ENCODE results near the gene GAB3.

The GAB3 gene

DNA sequence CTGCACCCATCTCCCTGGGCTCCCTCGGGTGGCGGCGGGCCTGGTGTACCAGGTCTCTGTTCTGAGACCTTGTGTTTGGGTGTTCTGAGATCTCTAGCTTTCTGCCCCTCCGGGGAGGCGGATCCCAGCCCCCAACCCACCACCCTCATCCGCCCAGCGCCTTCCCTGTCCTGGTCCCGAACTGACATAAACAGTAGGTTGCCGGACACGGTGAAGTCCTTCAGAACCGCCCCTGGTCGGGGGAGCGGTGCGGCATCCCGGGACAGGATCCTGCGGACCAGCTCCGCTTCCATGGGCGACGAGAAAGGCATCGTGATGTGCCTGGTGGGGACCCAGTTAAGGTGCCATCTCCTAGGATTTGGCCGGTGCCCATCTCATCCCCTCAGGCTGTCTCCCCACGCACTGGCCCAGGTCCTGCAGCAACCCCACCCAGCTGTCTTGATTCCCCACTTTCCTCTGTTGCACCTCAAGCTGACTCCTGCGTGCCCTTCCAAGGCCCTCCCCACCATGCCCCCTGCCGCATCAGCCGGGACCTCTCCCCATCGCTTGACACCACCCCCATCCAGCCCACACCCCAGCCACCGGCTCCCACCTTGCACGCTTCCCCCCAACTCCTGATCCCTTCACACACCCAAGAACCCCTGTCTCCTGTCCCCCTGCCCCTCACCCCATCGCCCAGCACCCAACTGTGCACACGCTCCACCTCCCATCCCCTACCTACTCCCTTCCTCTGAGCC is 98.4 kb downstream of the GAB3 start:
- TF ChIP-seq, protein P1, sequence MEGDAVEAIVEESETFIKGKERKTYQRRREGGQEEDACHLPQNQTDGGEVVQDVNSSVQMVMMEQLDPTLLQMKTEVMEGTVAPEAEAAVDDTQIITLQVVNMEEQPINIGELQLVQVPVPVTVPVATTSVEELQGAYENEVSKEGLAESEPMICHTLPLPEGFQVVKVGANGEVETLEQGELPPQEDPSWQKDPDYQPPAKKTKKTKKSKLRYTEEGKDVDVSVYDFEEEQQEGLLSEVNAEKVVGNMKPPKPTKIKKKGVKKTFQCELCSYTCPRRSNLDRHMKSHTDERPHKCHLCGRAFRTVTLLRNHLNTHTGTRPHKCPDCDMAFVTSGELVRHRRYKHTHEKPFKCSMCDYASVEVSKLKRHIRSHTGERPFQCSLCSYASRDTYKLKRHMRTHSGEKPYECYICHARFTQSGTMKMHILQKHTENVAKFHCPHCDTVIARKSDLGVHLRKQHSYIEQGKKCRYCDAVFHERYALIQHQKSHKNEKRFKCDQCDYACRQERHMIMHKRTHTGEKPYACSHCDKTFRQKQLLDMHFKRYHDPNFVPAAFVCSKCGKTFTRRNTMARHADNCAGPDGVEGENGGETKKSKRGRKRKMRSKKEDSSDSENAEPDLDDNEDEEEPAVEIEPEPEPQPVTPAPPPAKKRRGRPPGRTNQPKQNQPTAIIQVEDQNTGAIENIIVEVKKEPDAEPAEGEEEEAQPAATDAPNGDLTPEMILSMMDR (IDR thresholded peaks at IDR 0.05) = no peak

DNA sequence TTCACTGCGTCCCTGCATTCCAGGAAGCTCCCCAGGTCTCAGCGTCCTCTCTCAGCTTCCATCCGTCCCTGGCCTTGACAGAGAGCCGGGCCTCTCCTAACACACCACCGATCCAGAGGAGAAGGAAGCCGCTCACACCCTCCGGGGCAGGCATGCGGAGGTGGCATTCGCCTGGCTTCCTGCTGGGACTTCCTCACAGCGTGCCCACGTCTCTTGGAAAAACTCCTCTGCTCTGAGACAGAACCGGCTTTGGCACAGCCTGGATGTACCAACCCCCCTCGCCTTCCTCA is 100.7 kb downstream of the GAB3 start:
- TF ChIP-seq, protein P1 (IDR thresholded peaks at IDR 0.05) = no peak

DNA sequence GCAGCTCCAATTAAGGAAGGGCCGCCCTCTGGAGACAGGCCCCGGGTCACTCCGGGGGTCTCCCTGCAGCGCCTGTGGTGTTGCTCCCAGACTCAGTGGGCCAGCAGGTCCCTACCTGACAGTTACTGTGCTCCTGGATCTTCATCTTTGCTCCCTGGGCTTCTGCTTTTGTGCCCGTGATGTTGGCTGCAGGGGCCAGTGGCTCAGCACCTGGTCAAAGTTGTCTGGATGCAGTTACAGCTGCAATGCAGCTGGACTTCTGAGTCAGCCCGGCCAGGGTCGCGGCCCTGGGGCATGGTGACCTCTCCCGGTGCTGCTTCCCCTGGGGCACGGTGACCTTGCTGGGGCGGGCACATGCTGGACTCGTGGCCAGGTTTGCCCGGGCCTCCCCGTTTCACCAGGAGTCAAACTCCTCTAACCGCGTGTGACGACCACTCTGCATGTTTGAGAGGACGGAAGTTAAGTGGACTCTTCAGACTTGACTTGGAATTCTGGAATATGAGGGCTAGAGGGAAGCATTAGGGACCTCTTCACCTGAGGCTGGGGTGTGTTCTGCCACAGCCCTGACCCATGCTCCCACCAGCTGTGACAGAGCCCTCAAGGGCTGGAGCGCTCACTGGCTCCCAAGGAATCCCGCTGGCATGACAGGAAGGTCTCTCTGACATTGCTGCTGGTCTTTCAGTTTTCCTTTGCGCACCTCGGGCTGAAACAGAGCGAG is 101.2 kb downstream of the GAB3 start:
- TF ChIP-seq, protein P1 (IDR thresholded peaks at IDR 0.05) = no peak

DNA sequence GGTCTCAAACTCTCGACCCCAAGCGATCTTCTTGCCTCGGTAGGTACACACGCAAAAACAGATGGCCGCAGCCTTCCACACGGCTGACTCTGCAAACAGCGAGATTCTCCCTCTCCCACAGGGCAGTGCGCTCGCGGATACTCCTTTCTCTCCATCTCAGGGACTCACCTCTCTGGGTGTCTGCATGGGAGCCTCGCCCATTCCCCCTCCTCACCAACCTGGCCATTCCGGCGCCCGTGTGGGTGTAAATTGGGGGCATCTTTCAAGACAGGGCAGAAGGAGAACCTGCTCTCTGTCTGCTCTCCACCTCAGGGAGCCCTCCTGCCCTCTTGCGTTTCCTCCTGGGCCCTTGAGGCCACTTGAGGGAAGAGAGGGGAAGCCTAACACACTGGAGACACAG is 101.9 kb downstream of the GAB3 start:
- TF ChIP-seq, protein P1 (IDR thresholded peaks at IDR 0.05) = no peak
